CD14-positive monocyte (primary cell): Measurements from ENCODE around the gene IRF2. TPM values are rescaled to one million over a fixed set of nuclear protein-coding genes. Genes with fewer than 3 reads are reported as not detected.

Source experiments
- DNase-seq, 3 donors: peaks; one replicate each; pipeline ENCODE4 v3.0.0-alpha.2; 2011 to 2022
- H2AFZ ChIP-seq: 2 replicates; pipeline ENCODE4 v1.6.0; 2012; ENCODE audit warnings: mild to moderate bottlenecking, low read depth, low read length, inconsistent platforms; ENCODE audit not compliant: insufficient read depth, poor library complexity, severe bottlenecking
- H3K27ac ChIP-seq, 2 donors: 1 replicate in 1 of 2; 2 replicates in 1 of 2; pipeline ENCODE4 v1.5.1; 2012 to 2013; ENCODE audit warnings: low read length in 2 of 2, control low read depth in 1 of 2, inconsistent platforms in 1 of 2, low read depth in 1 of 2, mild to moderate bottlenecking in 1 of 2
- H3K27me3 ChIP-seq, 2 donors: one replicate each; pipeline versions ENCODE4 v1.6.0 to v1.6.1; 2011 to 2013; ENCODE audit warnings: low read length in 2 of 2; ENCODE audit not compliant: control insufficient read depth in 2 of 2, insufficient read depth in 2 of 2
- H3K36me3 ChIP-seq, 2 donors: replicated peaks in 1 of 2; 1 replicate in 1 of 2; 2 replicates in 1 of 2; pipeline versions ENCODE4 v1.5.1 to v1.6.1; 2012 to 2013; ENCODE audit warnings: low read length in 2 of 2, control low read depth in 1 of 2, inconsistent platforms in 1 of 2, mild to moderate bottlenecking in 1 of 2; ENCODE audit not compliant: insufficient read depth in 2 of 2, control insufficient read depth in 1 of 2
- H3K4me1 ChIP-seq, 2 donors: 1 replicate in 1 of 2; 2 replicates in 1 of 2; pipeline versions ENCODE4 v1.5.1 to v1.6.1; 2012 to 2013; ENCODE audit warnings: low read length in 2 of 2, control low read depth in 1 of 2, inconsistent platforms in 1 of 2, mild to moderate bottlenecking in 1 of 2, moderate library complexity in 1 of 2; ENCODE audit not compliant: insufficient read depth in 2 of 2, control insufficient read depth in 1 of 2
- H3K4me2 ChIP-seq: replicated peaks from 2 replicates; pipeline ENCODE3; 2012; ENCODE audit warnings: low read length, moderate library complexity, mild to moderate bottlenecking; ENCODE audit not compliant: poor library complexity, severe bottlenecking; ENCODE audit errors: extremely low read depth
- H3K4me3 ChIP-seq, 3 experiments: fragments of 200-600 bp in 1 of 3; sonication (generic) in 1 of 3; replicated peaks in 1 of 3; 1 replicate in 2 of 3; 2 replicates in 1 of 3; pipeline ENCODE4 v1.5.1; 2011 to 2013; ENCODE audit warnings: low read length in 3 of 3, mild to moderate bottlenecking in 3 of 3, control low read depth in 2 of 3, low read depth in 2 of 3, inconsistent platforms in 1 of 3, moderate library complexity in 1 of 3
- H3K79me2 ChIP-seq: 2 replicates; pipeline ENCODE4 v1.6.0; 2012; ENCODE audit warnings: mild to moderate bottlenecking, control low read depth, inconsistent platforms, low read length, moderate library complexity; ENCODE audit not compliant: insufficient read depth
- H3K9ac ChIP-seq: 2 replicates; pipeline ENCODE4 v1.6.0; 2017; ENCODE audit warnings: low read length, mild to moderate bottlenecking; ENCODE audit not compliant: insufficient read depth, poor library complexity, severe bottlenecking
- H3K9me3 ChIP-seq, 2 donors: replicated peaks in 1 of 2; 1 replicate in 1 of 2; 2 replicates in 1 of 2; pipeline versions ENCODE4 v1.5.1 to v1.6.1; 2012 to 2013; ENCODE audit warnings: low read length in 2 of 2, control low read depth in 1 of 2; ENCODE audit not compliant: control insufficient read depth in 1 of 2, insufficient read depth in 1 of 2
- H4K20me1 ChIP-seq: 2 replicates; pipeline ENCODE4 v1.6.0; 2012; ENCODE audit warnings: mild to moderate bottlenecking, low read length, control low read depth, moderate library complexity; ENCODE audit not compliant: insufficient read depth
- H3K27ac Mint-ChIP-seq, 7 donors: one replicate each; pipeline ENCODE4 v1.8.0; 2020; ENCODE audit warnings: mild to moderate bottlenecking in 7 of 7, mixed read lengths in 7 of 7, moderate library complexity in 6 of 7, inconsistent platforms in 2 of 7
- H3K27me3 Mint-ChIP-seq, 3 donors: one replicate each; pipeline ENCODE4 v1.8.0; 2021 to 2022; ENCODE audit warnings: low read depth in 3 of 3, mild to moderate bottlenecking in 3 of 3, mixed read lengths in 3 of 3, moderate library complexity in 3 of 3, inconsistent platforms in 1 of 3
- H3K36me3 Mint-ChIP-seq, 2 donors: one replicate each; pipeline ENCODE4 v1.8.0; 2020; ENCODE audit warnings: mixed read lengths in 2 of 2, inconsistent platforms in 1 of 2, mild to moderate bottlenecking in 1 of 2
- H3K4me1 Mint-ChIP-seq: one replicate; pipeline ENCODE4 v1.8.0; 2020; ENCODE audit warnings: mild to moderate bottlenecking, mixed read lengths
- H3K4me3 Mint-ChIP-seq, 2 donors: one replicate each; pipeline ENCODE4 v1.8.0; 2020; ENCODE audit warnings: mild to moderate bottlenecking in 2 of 2, mixed read lengths in 2 of 2, moderate library complexity in 1 of 2
- H3K9me3 Mint-ChIP-seq, 7 donors: one replicate each; pipeline ENCODE4 v1.8.0; 2020 to 2022; ENCODE audit warnings: mixed read lengths in 7 of 7, mild to moderate bottlenecking in 6 of 7, moderate library complexity in 6 of 7, inconsistent platforms in 2 of 7
- CTCF ChIP-seq: fragments of 200-600 bp; IDR thresholded peaks from one replicate; pipeline ENCODE4 v1.8.0; 2022; ENCODE audit warnings: antibody characterized with exemption, mild to moderate bottlenecking
- WGBS: methylation state at CpG from one replicate; pipeline ENCODE4 v1.1.5; 2013; ENCODE audit warnings: missing lambda C conversion rate; ENCODE audit not compliant: insufficient coverage; 5-methylcytosine and 5-hydroxymethylcytosine counted together
- intact Hi-C, 2 donors: fragments of 100-400 bp; cut with micrococcal nuclease; formaldehyde crosslinking; loops; one replicate each; pipeline versions ENCODE4 v1.15.0 to v1.15.1; 2023
- polyA plus RNA-seq, 3 donors: library from polyadenylated mRNA; depleted of rRNA in 1 of 3; unstranded in 2 of 3; stranded (reverse) in 1 of 3; fragments of 300-500 nt in 2 of 3; fragments of >200 nt in 1 of 3; fragmentation: Illumina TruSeq in 2 of 3; gene quantifications; 1 replicate in 2 of 3; 2 replicates in 1 of 3; pipeline ENCODE4 v1.2.3, GENCODE V29; 2012 to 2021

IRF2 gene
- polyA plus RNA-seq, 3 donors, result 51.3 to 76.8 (median 56.1) TPM

- WGBS, result 94% methylated on average over 4 of the region's 6 CpGs
- H3K27me3 ChIP-seq, result no peaks in the 10 kb centered on the region
- H3K9ac ChIP-seq, result no peak overlapping the region
- Mint-ChIP-seq H3K27ac (peak overlapping the region in 2 of 7 donors; percentile 28 to 57), H3K36me3 (peaks cover 79 to 95% of the 10 kb centered on the region in 2 donors), H3K9me3 (no peaks in the 10 kb centered on the region), H3K4me3 (no peak overlapping the region), H3K4me1 (peaks cover 77% of the 10 kb centered on the region), H3K27me3 (no peaks in the 10 kb centered on the region)
- peaks cover 27 to 92% of the 10 kb centered on the region in 2 donors for H3K36me3 ChIP-seq
- H3K4me2 ChIP-seq, result no peak overlapping the region
- no peak overlapping the region for H2AFZ ChIP-seq
- intact Hi-C loops, result loop anchor here in 1 of 2 donors (10.0 kb wide), 1 partner anchor 124 kb away; no protein-coding TSS in a partner anchor
- peaks cover 49 to 63% of the 10 kb centered on the region in 2 donors for H3K4me1 ChIP-seq
- H3K79me2 ChIP-seq, result peaks cover 13% of the 10 kb centered on the region
- peaks cover 3% of the 10 kb centered on the region for H4K20me1 ChIP-seq
- no peak overlapping the region for H3K4me3 ChIP-seq
- no peak for TF ChIP-seq CTCF
- peak overlapping the region in 1 of 2 donors; percentile 27 for H3K27ac ChIP-seq
- DNase-seq, result no peak
- H3K9me3 ChIP-seq, result no peaks in the 10 kb centered on the region
Measured at GRCh38 chr4:184410748-184411147, 63.6 kb downstream of the IRF2 start.

GRCh38 chr4:184409911-184410692 lies 64.2 kb downstream of the IRF2 start:
- Histone ChIP-seq H2AFZ (no peak overlapping the region), H3K79me2 (peaks cover 10% of the 10 kb centered on the region), H3K4me1 (peaks cover 49 to 63% of the 10 kb centered on the region in 2 donors), H3K27ac (peak overlapping the region in 1 of 2 donors; percentile 27), H3K36me3 (peaks cover 27 to 92% of the 10 kb centered on the region in 2 donors), H3K27me3 (no peaks in the 10 kb centered on the region), H3K4me2 (no peak overlapping the region), H3K9ac (no peak overlapping the region), H3K4me3 (no peak overlapping the region), H4K20me1 (peaks cover 3% of the 10 kb centered on the region), H3K9me3 (no peaks in the 10 kb centered on the region)
- Mint-ChIP-seq H3K4me3 (peak overlapping the region in 1 of 2 donors; percentile 52), H3K9me3 (peaks cover 0 to 2% (median 0%) of the 10 kb centered on the region in 7 donors), H3K27me3 (no peaks in the 10 kb centered on the region), H3K4me1 (peaks cover 75% of the 10 kb centered on the region), H3K27ac (peak overlapping the region in 5 of 7 donors; percentile 38 to 80 (median 61)), H3K36me3 (peaks cover 79 to 95% of the 10 kb centered on the region in 2 donors)
- intact Hi-C loops, result loop anchor here in 1 of 2 donors (5.0 to 10.0 kb wide), 2 partner anchors 37 to 125 kb away; no protein-coding TSS in a partner anchor
- 32% methylated on average over 10 of the region's 12 CpGs for WGBS
- peak in 1 of 3 donors; percentile 44 for DNase-seq
- no peak for TF ChIP-seq CTCF
